H4 (cell line): ENCODE measurements around the gene NFATC1. TPM values are rescaled to one million over a fixed set of nuclear protein-coding genes. Genes with fewer than 3 reads are reported as not detected.
A peak's percentile ranks its signal among the peaks of the same experiment; 100 is the strongest.
"Not testable (repeated sequence)": the region's sequence is repeated elsewhere in the genome, so short reads cannot be mapped to it uniquely, and the experiment has no call there.

Experiments used
- DNase-seq: peaks from one replicate; pipeline ENCODE4 v3.0.0-alpha.2; 2015; ENCODE audit warnings: low spot score
- total RNA-seq: library from RNA; depleted of rRNA; stranded (reverse); fragments of >200 nt; shearing (Covaris generic); gene quantifications from 2 replicates; pipeline ENCODE4 v1.2.3, GENCODE V29; 2014

Gene NFATC1
- total RNA-seq, 1 experiment from 2014 or later = 4.3 TPM

DNA sequence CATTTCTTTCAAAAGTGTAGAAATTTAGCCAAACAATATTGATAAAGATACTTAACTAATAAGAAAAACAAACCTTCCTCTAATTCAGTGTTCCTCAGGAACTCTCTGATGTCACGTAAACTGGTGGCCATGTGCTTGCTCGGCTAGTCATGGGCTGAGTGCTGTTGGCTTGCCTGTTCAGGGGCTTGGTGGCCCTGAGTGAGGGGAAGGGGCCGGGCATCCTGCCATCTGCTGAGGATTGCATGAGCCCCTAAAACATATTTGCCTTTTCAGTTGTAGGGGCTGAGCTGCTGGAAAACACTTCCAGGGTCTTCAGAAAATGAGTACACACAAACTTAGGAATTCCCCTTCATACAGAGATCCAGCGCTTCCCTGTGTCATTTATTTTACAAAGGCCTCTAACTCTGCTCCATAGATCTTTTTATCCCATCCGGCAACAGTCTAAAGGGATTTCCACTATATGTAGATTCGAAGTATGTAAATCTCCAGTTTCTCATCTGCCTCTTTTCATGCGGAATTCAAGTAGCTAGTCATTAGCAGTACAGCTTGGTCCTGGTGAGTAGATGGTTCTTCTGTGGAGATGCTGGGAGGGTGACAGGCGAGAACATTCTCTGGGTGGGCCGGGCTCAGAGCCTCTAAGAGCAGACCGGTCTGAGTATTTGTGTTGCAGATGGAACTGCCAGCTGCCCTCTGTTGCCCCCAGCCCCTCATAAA is 20.1 kb upstream of the NFATC1 start:
- DNase-seq = no peak

- DNase-seq = not testable (repeated sequence)
Observed at GRCh38 chr18:79376661-79377060, 19.1 kb upstream of the NFATC1 start.

DNA sequence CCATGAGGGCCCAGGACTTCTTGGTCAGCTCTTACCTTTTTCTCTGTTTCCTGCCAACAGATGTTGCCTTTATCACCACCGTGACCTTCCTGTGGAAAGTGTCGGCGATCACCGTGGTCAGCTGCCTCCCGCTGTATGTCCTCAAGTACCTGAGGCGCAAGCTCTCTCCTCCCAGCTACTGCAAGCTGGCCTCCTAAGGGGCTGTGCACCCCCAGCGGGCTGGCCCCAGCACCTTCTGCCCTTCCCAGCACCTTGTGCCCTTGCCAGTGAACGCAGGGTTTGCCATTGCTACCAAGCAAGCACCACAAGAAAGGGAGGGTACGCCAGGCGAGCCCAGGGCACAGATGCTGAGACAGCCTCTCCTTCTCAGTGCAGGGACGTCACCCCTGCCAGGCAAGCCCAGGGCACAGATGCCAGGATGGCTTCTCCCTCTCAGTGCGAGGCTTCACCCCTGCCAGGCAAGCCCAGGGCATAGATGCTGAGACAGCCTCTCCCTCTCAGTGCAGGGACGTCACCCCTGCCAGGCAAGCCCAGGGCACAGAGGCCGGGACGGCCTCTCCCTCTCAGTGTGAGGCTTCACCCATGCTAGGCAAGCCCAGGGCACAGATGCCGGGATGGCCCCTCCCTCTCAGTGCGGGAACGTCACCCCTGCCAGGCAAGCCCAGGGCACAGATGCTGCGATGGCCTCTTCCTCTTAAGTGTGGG is 18.4 kb upstream of the NFATC1 start:
- DNase-seq = no peak

DNA sequence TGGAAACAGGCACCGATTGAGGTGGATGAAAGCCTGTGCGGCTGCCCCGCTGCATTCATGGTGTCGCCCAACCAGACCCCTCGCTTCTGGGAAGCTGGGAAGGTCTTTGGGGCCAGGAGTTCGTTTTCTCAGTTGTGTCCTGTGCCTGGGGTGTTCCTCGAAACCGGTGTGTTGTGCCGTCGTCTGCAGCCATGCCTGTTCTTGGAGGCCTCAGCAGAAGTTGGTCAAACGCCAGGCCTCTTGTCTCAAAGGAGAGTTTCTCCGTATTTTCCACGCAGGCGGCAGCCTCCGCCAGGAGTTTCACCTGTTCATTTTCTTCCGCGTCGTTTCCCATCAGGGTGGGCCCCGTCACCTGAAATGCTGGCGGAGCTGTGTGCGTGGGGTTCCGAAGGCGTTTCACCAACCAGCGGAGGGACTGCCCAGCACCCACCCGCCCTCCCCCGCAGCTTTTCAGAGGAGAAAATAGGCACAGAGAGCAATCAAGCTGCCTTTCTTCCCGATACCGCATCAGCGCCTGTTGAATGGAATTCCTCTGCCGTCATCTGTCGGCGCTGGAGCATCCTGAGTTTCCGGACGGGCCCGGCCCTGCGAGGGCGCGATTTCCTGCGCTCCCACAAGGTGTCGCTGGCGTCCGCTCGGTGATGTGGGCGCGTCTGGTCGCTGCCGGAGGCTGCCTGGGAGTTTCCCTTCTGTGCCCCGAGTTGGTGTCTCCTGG is 17.0 kb upstream of the NFATC1 start:
- peak; percentile 66 for DNase-seq

DNA sequence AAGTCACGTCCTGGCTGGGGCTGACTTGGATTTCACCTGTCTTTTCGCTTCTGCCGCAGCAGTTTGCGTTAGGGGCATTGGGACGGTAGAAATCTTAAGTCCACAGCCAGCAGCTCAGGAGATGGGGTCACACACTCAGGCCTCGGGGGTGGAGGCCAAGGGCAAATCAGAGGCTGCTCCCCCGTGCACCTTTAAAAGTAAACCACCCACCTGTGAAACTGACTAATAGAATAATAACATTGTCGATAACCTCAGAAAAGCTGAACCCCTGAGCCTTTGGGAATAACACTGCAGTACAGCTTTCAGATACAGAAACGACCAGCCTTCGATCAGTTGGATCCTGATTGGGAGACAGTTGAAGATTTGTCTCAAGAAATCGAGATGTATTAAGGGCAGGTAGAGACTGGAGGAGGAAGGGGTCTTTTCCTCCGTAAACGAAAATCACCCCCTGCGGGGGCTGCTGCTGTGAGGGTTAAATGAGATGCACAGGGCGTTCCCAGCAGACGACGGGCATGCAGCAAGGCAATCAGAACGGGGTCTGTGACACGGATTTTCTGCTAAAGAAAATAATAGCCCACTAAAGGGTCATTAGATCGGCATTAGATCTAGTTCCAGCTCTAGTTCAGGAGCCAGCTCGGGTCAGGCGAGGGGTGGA is 16.4 kb upstream of the NFATC1 start:
- no peak for DNase-seq

GRCh38 chr18:79379931-79380815 is 15.6 kb upstream of the NFATC1 start:
- DNase-seq = no peak

DNA sequence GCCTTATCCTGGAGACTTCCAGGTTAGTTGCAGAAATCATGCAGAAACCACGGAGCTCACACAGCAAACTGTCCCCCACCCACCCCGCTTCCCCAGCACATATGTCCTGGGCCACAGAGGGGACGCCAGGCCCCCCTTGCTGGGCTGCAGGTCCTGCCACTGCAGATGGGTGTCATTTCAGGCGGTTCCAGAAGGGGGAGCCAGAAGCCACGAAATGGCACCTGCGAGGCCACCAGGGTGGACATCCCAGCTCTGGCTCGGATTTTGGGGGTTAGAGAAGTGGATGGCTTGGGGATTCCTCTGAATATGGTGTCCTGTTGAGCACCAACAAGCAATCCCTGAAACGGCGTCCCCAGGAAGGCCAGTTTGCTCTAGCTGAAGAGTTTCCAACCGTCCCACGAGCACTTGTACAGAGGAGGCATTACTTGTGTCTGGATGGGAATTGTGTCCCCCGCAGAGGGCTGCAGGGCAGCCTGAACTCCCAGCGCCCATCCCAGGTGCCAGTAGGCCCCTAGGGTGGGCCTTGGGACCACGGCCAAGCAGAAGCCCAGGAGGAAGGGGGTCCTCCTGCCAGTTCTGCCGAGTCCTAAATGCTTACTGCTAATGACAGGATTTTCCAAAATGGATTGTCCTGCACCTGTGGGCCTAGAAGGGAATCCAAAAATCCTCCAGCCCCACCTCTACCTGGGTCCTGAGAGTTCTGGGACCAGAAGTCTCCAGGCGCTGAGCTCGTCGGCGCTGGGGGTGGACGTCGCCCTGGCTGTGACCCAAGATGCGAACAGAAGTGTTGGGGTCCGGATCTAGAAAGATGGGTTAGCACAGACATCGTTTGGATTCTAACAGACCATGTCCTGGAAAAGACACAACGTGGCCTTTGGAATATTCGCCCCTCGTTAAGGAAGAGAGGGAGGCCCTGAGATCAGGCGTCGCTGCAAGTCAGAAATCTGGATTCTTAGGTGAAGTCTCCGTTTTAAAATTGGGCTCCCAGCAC is 14.6 kb upstream of the NFATC1 start:
- peak; percentile 43 for DNase-seq

GRCh38 chr18:79381811-79382311 is 13.9 kb upstream of the NFATC1 start:
- DNase-seq = no peak

GRCh38 chr18:79382681-79383387 is 12.9 kb upstream of the NFATC1 start:
- DNase-seq = no peak

DNA sequence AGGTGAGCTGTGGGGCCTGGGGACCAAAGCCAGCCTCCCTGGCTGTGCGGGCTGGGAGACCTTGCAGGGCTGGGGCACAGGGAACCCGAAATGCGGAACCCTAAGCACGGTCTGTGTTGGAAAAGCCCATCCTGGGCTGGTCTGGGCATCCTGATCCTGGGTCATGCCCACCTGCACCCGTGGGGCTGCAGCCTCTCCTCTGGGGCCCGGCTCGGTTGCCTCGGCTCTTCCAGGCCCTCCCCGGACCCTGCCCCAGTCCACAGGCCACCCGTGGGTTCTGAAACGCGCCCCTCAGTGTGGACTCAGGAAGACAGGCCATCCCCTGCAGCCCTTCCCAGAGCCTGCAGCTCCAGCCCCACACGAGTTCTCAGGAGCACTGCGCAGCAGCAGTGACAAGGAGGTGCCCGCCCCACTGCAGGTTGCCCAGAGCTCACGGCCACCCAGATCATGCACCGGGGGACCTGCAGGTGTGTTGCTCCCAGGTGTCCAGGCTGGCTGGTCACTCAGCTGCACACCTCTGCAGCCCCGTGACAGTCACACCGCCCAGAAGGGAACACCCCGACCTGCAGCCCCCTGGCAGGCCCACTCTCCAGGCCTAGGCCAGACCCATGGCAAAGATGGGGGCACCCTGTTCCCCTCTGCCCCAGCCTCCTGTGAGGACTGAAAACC is 12.2 kb upstream of the NFATC1 start:
- DNase-seq = no peak

DNA sequence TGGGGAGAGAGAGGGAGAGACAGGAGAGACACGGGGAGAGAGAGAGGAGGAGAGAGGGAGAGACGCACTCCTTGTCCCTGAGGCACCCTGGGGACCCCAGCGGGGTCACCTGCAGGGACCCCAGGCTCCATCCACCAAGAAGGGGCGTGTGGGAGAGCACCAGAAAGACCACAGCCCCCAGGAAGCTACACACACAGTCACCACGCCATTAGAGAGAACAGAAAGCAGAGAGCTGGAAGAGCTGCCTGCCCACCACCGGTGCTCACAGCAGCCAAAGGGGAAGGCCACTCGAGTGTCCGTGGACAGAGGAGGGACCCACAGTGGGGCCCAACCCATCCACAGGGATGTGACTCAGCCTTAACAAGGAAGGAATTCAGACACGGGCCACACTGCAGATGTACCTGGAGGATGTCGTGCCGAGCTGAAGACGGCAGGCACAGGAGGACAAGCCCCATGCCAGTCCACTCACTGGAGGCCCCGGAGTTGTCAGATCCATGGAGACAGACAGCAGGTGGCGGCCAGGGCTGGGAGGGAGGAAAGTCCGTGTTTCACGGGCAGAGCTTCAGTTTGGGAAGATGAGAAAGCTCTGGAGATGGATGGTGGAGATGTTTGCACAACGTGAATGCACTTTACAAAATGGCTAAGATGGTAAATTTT is 11.5 kb upstream of the NFATC1 start:
- no peak for DNase-seq

DNA sequence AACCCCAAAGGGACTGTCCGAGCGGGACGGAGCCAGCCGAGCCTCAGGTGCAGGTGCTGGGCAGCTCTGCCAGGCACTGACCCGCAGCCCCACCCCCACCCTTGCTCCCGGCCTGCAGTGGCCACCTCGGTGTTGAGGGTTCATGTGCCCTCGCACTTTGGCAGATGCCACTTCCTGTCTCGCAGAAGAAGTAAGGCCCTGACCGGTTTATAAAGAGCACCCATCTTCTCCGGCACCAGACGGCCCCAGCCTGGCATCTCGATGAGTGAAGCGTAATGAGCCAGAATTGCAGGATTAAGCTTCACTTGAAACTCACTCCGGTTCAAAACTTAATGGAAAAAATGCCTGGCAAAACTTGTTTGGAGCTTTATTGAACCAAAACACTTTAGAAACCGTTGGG is 10.9 kb upstream of the NFATC1 start:
- DNase-seq = no peak

- no peak for DNase-seq
Observed at GRCh38 chr18:79385326-79385707, 10.4 kb upstream of the NFATC1 start.

- no peak for DNase-seq
Observed at GRCh38 chr18:79385708-79386341, 9.9 kb upstream of the NFATC1 start.

DNA sequence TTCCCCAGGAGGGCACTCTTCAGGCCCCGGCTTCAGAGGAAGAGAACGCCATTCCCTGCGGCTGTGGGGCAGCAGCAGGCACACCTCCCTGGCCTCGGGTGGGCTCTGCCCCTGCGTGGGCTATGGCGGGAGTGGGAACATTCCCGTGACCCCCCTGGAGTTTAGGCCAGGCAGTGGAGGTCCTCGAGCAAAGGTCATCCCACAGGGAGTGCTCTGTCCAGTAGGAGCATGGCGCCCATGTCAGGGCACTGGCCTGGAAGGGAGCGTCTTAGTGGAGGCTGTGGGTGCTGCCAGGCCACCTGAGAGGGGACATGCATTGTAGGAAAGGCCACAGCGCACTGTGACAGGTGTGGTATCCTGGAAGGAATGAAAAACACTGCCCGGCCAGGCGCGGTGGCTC is 9.2 kb upstream of the NFATC1 start:
- no peak for DNase-seq

DNA sequence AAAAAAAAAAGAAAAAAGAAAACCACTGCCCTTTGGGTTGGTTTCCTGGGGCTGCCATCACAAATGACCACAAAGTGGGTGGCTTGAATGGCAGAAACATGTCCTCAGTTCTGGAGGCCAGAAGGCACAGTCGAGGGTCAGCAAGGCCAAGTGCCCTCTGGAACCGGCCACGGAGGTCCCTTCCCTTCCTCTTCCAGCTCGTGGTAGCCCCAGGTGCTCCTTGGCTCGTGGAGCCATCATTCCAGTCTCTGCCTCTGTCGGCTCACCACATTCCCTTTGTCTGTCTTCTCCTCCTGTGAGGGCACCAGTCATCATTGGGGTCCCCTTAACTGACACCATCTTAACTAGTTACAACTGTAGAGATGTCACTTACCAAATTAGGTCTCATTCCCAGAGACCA is 8.5 kb upstream of the NFATC1 start:
- no peak for DNase-seq

DNA sequence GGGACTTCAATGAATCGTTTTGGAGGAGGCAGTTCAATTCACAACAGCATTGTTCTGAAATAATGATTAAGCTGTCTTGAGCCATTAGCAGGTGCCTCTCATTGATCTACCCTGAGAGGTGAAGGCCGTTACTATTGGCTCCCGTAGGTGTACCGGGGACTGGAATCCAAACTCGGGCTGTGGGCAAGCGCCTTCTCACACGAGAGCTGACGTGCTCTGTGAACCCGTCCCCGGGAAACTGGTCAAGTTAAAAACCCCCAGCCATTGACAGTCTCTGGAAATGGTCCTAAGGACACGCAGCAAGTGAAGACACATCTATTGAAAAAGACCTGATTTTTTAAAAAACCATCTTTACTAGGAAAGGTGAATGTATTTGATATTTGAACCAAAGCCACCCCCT is 8.1 kb upstream of the NFATC1 start:
- DNase-seq = no peak

- no peak for DNase-seq
Observed at GRCh38 chr18:79388043-79388442, 7.7 kb upstream of the NFATC1 start.
